Thyroid gland (tissue), 4 donors: ENCODE measurements around the gene NOL11. TPM values are rescaled to one million over a fixed set of nuclear protein-coding genes. Genes with fewer than 3 reads are reported as not detected.
A peak's percentile ranks its signal among the peaks of the same experiment; 100 is the strongest.

Experiments used
- DNase-seq, 2 donors: peaks; one replicate each; pipeline ENCODE4 v3.0.0-alpha.2; 2019
- H3K27ac ChIP-seq, 3 donors: fragments of 200-600 bp; sonication (generic); 1 replicate in 2 of 3; 2 replicates in 1 of 3; pipeline ENCODE4 v1.5.1; 2016 to 2019; ENCODE audit warnings: mild to moderate bottlenecking in 1 of 3, moderate library complexity in 1 of 3
- H3K27me3 ChIP-seq: fragments of 200-600 bp; sonication (generic); one replicate; pipeline ENCODE4 v1.5.1; 2019
- H3K36me3 ChIP-seq, 2 donors: fragments of 200-600 bp; sonication (generic); one replicate each; pipeline ENCODE4 v1.5.1; 2016 to 2019
- H3K4me1 ChIP-seq, 2 donors: fragments of 200-600 bp; sonication (generic); one replicate each; pipeline ENCODE4 v1.5.1; 2017 to 2019
- H3K4me3 ChIP-seq, 3 donors: fragments of 200-600 bp; sonication (generic); replicated peaks in 1 of 3; 1 replicate in 2 of 3; 2 replicates in 1 of 3; pipeline ENCODE4 v1.5.1; 2016; ENCODE audit warnings: mild to moderate bottlenecking in 1 of 3
- H3K9me3 ChIP-seq: fragments of 200-600 bp; sonication (generic); one replicate; pipeline ENCODE4 v1.5.1; 2017
- POLR2A ChIP-seq, 2 donors: fragments of 450-650 bp; IDR thresholded peaks; one replicate each; pipeline ENCODE4 v1.6.1; 2017; ENCODE audit warnings: antibody characterized with exemption in 2 of 2, mild to moderate bottlenecking in 2 of 2, moderate library complexity in 1 of 2
- WGBS, 2 donors: methylation state at CpG; one replicate each; pipeline ENCODE4 v1.1.5; 2017; 5-methylcytosine and 5-hydroxymethylcytosine counted together
- intact Hi-C: fragments of 100-400 bp; cut with DNase I; formaldehyde crosslinking; loops from one replicate; pipeline ENCODE4 v1.15.1; 2023
- total RNA-seq, 4 donors: library from RNA; depleted of rRNA; stranded (reverse); fragments of >200 nt; gene quantifications; one replicate each; pipeline ENCODE4 v1.2.3, GENCODE V29; 2016
- TF ChIP-seq, protein P1 (sequence below), 6 experiments: fragments of 200-600 bp in 3 of 6; fragments of 450-650 bp in 3 of 6; sonication (generic) in 3 of 6; IDR thresholded peaks; one replicate each; pipeline ENCODE4 v1.5.1; 2016 to 2019; ENCODE audit warnings: antibody characterized with exemption in 6 of 6, mild to moderate bottlenecking in 2 of 6, inconsistent platforms in 1 of 6, moderate library complexity in 1 of 6

Gene NOL11
- total RNA-seq, 4 donors from 2014 or later, result 25.7 to 43.7 (median 34.8) TPM

DNA sequence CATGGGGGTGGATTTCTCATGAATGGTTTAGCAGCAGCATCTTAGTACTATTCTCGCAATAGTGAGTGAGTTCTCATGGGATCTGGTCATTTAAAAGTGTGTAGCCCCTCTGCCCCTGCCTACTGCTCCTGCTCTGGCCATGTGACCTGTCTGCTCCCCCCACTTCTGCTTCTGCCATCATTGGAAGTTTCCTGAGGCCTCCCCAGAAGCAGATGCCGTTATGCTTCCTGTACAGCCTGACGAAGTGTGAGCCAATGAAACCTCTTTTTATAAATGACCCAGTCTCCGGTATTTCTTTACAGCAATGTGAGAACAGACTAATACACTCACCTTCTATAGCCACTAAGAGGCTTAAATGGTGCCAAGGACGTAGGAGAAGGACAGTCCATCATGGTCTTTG lies 51.5 kb downstream of the NOL11 start:
- Histone ChIP-seq H3K4me1 (no peaks in the 10 kb centered on the region), H3K36me3 (no peaks in the 10 kb centered on the region), H3K27ac (no peak overlapping the region), H3K4me3 (no peak overlapping the region), H3K9me3 (no peaks in the 10 kb centered on the region), H3K27me3 (no peaks in the 10 kb centered on the region)
- no peak for TF ChIP-seq POLR2A (IDR thresholded peaks at IDR 0.05)
- intact Hi-C loops, result no loop called here
- WGBS, 2 donors, result 57 to 67% methylated on average over 5 of the region's 5 CpGs
- DNase-seq, result no peak

DNA sequence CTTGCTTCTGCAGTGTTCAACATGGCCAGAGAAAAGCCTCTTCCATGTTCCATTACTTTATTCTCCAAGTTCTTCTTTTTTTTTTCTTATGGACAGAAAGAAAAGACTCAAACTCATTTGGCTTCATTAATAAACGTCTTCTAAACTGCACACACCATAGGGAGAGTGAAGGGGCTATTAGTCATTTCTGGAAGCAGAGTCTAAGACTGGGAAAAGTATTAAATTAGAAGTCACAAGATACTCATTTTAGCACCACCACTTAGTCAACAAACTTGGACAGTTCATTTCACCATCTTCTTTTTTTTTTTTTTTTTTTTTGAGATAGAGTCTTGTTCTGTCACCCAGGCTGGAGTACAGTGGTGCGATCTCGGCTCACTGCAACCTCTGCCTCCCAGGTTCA lies 52.8 kb downstream of the NOL11 start:
- Histone ChIP-seq H3K4me1 (no peaks in the 10 kb centered on the region), H3K27ac (no peak overlapping the region), H3K4me3 (no peak overlapping the region), H3K27me3 (no peaks in the 10 kb centered on the region), H3K9me3 (no peaks in the 10 kb centered on the region), H3K36me3 (no peaks in the 10 kb centered on the region)
- intact Hi-C loops, result no loop called here
- no peak for DNase-seq
- WGBS, 2 donors, result 79 to 87% methylated on average over 3 of the region's 3 CpGs
- TF ChIP-seq POLR2A (IDR thresholded peaks at IDR 0.05), result no peak
- TF ChIP-seq, protein P1, sequence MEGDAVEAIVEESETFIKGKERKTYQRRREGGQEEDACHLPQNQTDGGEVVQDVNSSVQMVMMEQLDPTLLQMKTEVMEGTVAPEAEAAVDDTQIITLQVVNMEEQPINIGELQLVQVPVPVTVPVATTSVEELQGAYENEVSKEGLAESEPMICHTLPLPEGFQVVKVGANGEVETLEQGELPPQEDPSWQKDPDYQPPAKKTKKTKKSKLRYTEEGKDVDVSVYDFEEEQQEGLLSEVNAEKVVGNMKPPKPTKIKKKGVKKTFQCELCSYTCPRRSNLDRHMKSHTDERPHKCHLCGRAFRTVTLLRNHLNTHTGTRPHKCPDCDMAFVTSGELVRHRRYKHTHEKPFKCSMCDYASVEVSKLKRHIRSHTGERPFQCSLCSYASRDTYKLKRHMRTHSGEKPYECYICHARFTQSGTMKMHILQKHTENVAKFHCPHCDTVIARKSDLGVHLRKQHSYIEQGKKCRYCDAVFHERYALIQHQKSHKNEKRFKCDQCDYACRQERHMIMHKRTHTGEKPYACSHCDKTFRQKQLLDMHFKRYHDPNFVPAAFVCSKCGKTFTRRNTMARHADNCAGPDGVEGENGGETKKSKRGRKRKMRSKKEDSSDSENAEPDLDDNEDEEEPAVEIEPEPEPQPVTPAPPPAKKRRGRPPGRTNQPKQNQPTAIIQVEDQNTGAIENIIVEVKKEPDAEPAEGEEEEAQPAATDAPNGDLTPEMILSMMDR (IDR thresholded peaks at IDR 0.05), result no peak

DNA sequence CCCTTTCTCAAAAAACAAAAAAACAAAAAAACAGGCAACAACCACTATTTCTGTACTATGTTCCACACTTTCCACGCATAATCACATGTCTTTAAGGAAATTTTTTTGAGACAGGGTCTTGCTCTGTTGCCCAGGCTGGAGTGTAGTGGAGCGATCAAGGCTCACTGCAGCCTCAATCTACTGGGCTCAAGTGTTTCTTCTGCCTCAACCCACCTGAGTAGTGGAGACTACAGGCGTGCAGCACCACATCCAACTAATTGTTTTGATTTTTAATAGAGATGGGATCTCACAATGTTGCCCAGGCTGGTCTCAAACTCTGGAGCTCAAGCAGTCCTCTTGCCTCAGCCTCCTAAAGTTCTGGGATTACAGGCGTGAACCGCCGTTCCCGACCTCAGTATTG lies 54.9 kb downstream of the NOL11 start:
- no peaks in the 10 kb centered on the region for H3K4me1 ChIP-seq
- WGBS, 2 donors, result 94 to 98% methylated on average over 7 of the region's 7 CpGs
- H3K27ac ChIP-seq, result no peak overlapping the region
- TF ChIP-seq, protein P1 (IDR thresholded peaks at IDR 0.05), result no peak
- no peak for TF ChIP-seq POLR2A (IDR thresholded peaks at IDR 0.05)
- H3K36me3 ChIP-seq, result no peaks in the 10 kb centered on the region
- H3K4me3 ChIP-seq, result no peak overlapping the region
- DNase-seq, result no peak
- intact Hi-C loops, result no loop called here
- no peaks in the 10 kb centered on the region for H3K9me3 ChIP-seq
- H3K27me3 ChIP-seq, result no peaks in the 10 kb centered on the region

DNA sequence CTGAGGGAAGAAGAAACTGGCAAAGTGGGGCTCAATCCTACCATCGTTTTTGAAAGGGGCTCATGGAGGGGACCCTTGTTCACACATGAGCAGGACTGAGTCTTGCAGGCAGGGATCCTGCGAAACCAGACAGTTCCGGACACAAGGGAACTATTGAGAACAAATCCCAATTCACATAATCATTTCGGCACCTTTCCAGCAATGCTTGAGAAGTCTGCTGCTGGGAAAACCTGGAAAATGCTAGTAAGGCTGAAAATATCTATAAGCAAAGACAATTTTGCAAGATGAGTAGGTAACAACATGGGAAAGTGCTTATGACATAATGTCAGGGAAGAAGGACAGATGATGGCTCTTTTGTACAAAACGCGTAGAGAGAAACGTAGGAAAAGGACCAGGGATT lies 55.5 kb downstream of the NOL11 start:
- intact Hi-C loops, result no loop called here
- no peaks in the 10 kb centered on the region for H3K4me1 ChIP-seq
- WGBS, 2 donors, result 68 to 72% methylated on average over 7 of the region's 7 CpGs

DNA sequence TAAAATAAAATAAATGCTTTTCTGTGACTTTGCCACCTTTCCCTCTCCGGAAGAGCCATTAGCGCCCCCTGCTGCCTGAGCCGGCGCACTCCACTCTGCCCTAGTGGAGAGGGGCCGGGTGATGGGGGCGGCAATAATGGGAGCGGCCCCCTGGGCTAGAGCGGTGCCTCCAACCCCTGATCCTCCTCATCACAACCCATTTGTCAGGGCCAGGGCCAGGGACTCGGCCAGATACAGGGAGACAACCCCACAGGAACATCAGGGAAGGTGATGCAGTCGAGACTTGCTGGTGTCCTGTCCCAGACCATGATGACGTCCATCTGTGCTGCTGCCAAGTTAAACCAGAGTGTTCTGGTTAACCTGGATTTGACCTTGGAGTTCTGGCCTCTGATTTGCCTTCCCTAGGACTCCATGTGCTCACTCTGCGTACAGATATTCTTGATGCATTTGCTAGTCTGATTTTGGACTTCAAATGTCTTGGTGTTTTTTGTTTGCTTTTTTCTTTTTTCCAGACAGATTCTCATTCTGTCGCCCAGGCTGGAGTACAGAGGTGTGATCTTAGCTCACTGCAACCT lies 61.4 kb downstream of the NOL11 start:
- H3K9me3 ChIP-seq, result no peaks in the 10 kb centered on the region
- H3K27me3 ChIP-seq, result no peaks in the 10 kb centered on the region
- intact Hi-C loops, result no loop called here
- H3K4me1 ChIP-seq, result no peaks in the 10 kb centered on the region
- no peak overlapping the region for H3K4me3 ChIP-seq
- no peak overlapping the region for H3K27ac ChIP-seq
- WGBS, 2 donors, result 33 to 36% methylated on average over 13 of the region's 13 CpGs
- H3K36me3 ChIP-seq, result no peaks in the 10 kb centered on the region
- no peak for TF ChIP-seq POLR2A (IDR thresholded peaks at IDR 0.05)
- TF ChIP-seq, protein P1 (IDR thresholded peaks at IDR 0.05), result peak in 3 of 6 experiments; percentile 22 to 47 (median 28)
- peak; percentile 29 to 40 for DNase-seq

More for the DNA sequence above, 55.5 kb downstream of the NOL11 start:
- TF ChIP-seq POLR2A (IDR thresholded peaks at IDR 0.05), result no peak
- TF ChIP-seq, protein P1 (IDR thresholded peaks at IDR 0.05), result no peak
- Histone ChIP-seq H3K27ac (no peak overlapping the region), H3K36me3 (no peaks in the 10 kb centered on the region), H3K27me3 (no peaks in the 10 kb centered on the region), H3K4me3 (no peak overlapping the region), H3K9me3 (no peaks in the 10 kb centered on the region)
- DNase-seq, result no peak
